GM18499 (cell line): ENCODE measurements around the gene ADAMTSL1.

Source experiments
- ATAC-seq: cut with Tn5 transposase; IDR thresholded peaks from one replicate; pipeline ENCODE4 v1.9.1; 2021; ENCODE audit warnings: moderate number of reproducible peaks; ENCODE audit not compliant: insufficient read depth, unreplicated experiment

The ADAMTSL1 gene

GRCh38 chr9:18683851-18684250 is 209.9 kb downstream of the ADAMTSL1 start:
- ATAC-seq = no peak

- no peak for ATAC-seq
Observed at GRCh38 chr9:18684593-18685317, 210.8 kb downstream of the ADAMTSL1 start.

DNA sequence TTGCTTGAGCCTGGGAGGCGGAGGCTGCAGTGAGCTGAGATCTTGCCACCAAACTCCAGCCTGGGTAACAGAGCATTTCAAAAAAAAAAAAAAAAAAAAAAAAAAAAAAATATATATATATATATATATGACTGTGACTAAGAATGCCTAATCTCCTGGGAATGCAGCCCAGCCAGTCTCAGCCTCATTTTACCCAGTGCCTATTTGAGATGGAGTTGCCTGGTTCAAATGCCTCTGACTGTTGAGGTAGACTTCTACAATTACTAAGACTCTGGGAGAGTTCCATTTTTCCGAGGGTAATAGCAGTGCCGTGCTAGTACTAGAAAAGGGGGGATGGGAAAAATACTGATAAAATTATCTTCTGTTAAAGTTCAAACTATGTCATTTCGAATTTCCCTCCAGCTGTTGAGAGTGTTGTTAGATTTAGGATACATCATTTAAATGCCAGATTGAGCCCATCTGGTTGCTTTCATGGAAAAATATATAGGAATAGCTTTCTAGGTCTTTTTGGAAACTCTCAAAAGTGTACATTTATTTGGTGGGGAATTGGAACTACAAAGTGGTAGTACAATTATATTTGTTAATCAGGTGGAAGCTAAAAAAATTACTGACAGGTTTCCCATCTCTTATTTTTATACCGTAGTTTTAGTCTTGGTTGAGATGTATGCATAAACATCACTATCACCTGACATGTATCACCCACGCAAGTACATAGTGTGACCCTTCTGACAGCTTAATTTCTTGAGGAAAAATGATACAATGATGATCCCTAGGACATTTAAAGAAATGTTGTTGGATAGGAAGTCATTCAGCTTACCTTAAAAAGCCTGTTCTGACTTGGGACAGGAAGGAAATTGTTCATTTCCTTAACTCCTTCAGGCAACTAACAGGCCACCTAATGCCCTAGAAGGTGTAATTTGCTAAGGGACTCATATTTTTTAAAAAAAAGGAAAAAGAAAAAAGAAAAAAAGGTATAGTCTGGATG is 214.9 kb downstream of the ADAMTSL1 start:
- no peak for ATAC-seq

- no peak for ATAC-seq
Observed at GRCh38 chr9:18689921-18690320, 216.0 kb downstream of the ADAMTSL1 start.

GRCh38 chr9:18692268-18692667 is 218.3 kb downstream of the ADAMTSL1 start:
- no peak for ATAC-seq

GRCh38 chr9:18692962-18693361 is 219.0 kb downstream of the ADAMTSL1 start:
- ATAC-seq = no peak

- no peak for ATAC-seq
Observed at GRCh38 chr9:18694959-18695668, 221.2 kb downstream of the ADAMTSL1 start.

- ATAC-seq = no peak
Observed at GRCh38 chr9:18698992-18699391, 225.0 kb downstream of the ADAMTSL1 start.

DNA sequence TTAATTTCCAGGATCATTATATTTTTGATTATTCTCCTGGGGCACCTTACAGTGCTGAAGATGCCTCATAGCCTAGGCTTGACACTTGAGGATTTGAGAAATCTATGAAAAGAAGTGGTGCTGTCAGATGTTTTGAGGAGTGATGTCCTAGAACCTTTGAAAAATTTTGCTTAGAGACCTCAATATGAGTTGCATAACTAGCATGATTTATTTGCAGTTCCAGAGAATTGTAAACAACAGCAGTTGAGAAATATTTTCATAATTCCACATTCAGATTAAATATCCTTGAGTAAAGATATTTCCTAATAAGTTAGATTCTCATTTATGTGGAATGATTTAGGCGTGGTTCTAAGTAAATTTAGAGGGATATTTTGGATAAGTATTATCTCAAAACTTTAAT is 225.8 kb downstream of the ADAMTSL1 start:
- ATAC-seq = no peak

- no peak for ATAC-seq
Observed at GRCh38 chr9:18700714-18701113, 226.8 kb downstream of the ADAMTSL1 start.

DNA sequence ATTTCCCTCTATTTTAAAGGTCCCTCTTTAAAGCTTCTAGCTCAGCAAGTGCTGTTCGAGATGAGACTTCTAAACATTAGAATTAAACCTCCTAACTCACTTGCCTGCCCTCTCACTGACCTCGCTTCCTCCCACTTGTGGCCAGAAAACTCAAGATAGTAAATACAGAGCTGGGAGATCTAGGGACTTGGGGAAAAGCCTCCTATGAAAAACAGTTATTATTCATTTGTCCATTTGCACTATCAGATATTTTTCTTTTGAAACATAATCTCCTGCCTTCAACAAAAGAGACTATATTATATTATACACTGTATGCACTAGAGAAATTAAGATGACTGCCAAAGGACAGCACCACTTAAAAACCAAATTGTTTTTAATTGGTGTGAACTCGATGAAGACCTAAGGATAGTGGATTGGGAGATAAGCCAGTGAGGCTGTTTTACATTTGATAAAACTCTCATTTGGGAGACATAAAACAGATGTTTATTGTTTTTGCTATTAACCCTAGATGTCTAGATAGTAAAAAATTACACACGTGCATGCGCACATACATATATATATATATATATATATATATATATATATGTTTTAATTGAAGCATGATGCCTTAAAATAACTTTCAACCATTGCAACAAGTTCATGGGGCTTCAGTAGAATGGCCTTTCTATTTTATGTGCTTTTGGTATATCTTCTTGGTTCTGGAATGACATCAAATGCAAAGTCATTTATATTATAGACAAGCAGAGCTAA is 229.4 kb downstream of the ADAMTSL1 start:
- ATAC-seq = no peak

GRCh38 chr9:18703901-18704379 is 230.0 kb downstream of the ADAMTSL1 start:
- ATAC-seq = no peak

- ATAC-seq = no peak
Observed at GRCh38 chr9:18705796-18706392, 231.9 kb downstream of the ADAMTSL1 start.

DNA sequence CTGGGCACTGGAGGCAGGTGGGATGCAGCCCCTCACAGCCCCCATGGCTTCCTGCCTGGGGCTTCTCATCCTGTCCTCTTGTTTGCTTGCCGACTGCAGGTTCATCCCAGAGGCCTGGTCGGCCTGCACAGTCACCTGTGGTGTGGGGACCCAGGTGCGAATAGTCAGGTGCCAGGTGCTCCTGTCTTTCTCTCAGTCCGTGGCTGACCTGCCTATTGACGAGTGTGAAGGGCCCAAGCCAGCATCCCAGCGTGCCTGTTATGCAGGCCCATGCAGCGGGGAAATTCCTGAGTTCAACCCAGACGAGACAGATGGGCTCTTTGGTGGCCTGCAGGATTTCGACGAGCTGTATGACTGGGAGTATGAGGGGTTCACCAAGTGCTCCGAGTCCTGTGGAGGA is 232.7 kb downstream of the ADAMTSL1 start:
- ATAC-seq = no peak

DNA sequence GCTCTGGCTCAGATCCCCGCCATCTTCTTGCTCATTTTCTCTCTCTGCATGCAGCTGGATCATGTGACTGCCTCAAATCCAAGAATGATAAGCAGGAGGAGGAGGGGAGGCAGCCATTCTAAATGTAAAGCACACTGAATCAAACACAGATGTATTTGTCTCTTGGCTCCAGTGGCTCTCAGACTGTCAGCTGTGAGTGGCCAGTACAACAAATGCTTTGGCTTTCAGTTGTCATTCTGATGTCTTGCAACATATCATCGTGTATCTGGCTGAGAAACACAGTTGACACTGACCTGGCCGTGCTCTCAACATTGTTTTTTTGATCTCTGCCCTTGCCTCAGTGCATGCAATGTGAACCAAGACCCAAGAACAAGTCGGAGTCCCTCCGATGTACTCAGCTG is 233.1 kb downstream of the ADAMTSL1 start:
- no peak for ATAC-seq

- no peak for ATAC-seq
Observed at GRCh38 chr9:18707489-18708205, 233.7 kb downstream of the ADAMTSL1 start.

DNA sequence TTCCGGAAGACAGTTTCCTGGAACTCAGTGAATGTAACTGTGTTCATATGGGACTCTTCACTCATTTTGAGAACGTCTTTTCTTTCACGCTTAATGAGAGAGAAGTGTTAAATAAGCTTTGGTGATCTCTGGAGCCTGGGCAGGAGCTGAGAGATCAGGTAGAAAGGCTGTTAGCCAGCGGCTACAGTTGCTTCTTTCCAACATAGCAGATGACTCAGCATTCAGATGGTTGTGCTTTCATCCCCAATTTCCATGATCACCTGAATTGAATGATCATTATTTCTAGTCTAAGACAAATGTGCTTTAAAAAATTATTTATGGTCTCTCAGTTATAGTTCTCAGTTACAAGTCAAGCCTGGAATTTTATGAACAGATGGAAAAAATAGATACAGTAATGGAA is 234.5 kb downstream of the ADAMTSL1 start:
- no peak for ATAC-seq

DNA sequence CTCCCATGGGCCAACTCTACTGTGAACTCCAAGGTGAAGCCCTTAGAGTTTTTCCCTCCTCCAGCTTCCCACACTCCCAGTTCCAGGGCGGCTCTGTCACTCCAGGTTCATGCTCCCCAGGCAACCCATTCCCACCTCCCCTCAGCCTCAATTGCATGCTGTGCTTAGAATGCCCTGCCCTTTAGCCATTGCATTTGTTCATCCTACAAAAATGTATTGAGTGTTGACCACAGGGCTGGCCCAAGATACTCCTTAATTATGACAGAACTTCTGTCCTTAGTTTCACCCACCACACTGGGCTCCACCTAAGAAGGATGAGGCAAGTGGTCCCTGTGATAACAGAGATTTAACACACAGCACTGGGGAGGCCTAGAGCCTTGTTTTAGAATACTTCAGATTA is 236.1 kb downstream of the ADAMTSL1 start:
- no peak for ATAC-seq

GRCh38 chr9:18717759-18718158 is 243.8 kb downstream of the ADAMTSL1 start:
- no peak for ATAC-seq
